Colonic mucosa (tissue), 4 donors: ENCODE measurements around the gene CREB5. TPM values are rescaled to one million over a fixed set of nuclear protein-coding genes. Genes with fewer than 3 reads are reported as not detected.

ENCODE experiments used
- DNase-seq: peaks from one replicate; pipeline ENCODE4 v3.0.0-alpha.2; 2020
- H3K27ac ChIP-seq: fragments of 200-600 bp; one replicate; pipeline ENCODE4 v1.8.0; 2021
- H3K27me3 ChIP-seq: fragments of 200-600 bp; one replicate; pipeline ENCODE4 v1.8.0; 2021
- H3K36me3 ChIP-seq: fragments of 200-600 bp; one replicate; pipeline ENCODE4 v1.8.0; 2021
- H3K4me1 ChIP-seq: fragments of 200-600 bp; one replicate; pipeline ENCODE4 v1.8.0; 2021; ENCODE audit warnings: mild to moderate bottlenecking
- H3K4me3 ChIP-seq: fragments of 200-600 bp; one replicate; pipeline ENCODE4 v1.8.0; 2021
- H3K9ac ChIP-seq, 2 donors: one replicate each; pipeline ENCODE4 v1.7.0; 2013; ENCODE audit warnings: control low read depth in 2 of 2, low read depth in 2 of 2, low read length in 2 of 2
- H3K9me3 ChIP-seq: fragments of 200-600 bp; one replicate; pipeline ENCODE4 v1.8.0; 2021
- CTCF ChIP-seq: fragments of 200-600 bp; IDR thresholded peaks from one replicate; pipeline ENCODE4 v1.8.0; 2022; ENCODE audit warnings: antibody characterized with exemption, mild to moderate bottlenecking
- intact Hi-C: fragments of 100-400 bp; cut with DNase I; formaldehyde crosslinking; loops from one replicate; pipeline ENCODE4 v1.14.1; 2022
- total RNA-seq, 2 donors: library from RNA; stranded (reverse); fragmentation: NEBNext Ultra II Directional in 1 of 2; extraction: Animal tissue kit (Norgen Biotek cat#: 25700) in 1 of 2; gene quantifications; one replicate each; pipeline ENCODE4 v1.2.1, GENCODE V29; 2021
- donor health status: healthy.
- donor health status: DM: no; HTN: no; CAD: no.
- donor health status: DM: no; HTN: no; CAD: no.

CREB5 gene
- total RNA-seq, 2 donors from 2014 or later: 0.54 to 3.6 TPM

- no peak overlapping the region for H3K9ac ChIP-seq
- no peak for TF ChIP-seq CTCF
- H3K4me1 ChIP-seq: no peaks in the 10 kb centered on the region
- H3K27ac ChIP-seq: no peak overlapping the region
- DNase-seq: no peak
- H3K27me3 ChIP-seq: no peaks in the 10 kb centered on the region
- H3K36me3 ChIP-seq: no peaks in the 10 kb centered on the region
- H3K9me3 ChIP-seq: no peaks in the 10 kb centered on the region
- intact Hi-C loops: no loop called here
- no peak overlapping the region for H3K4me3 ChIP-seq
These were observed 71.7 kb downstream of the CREB5 start for GRCh38 chr7:28483908-28484605.

GRCh38 chr7:28484606-28484935 is 72.3 kb downstream of the CREB5 start:
- TF ChIP-seq CTCF: no peak
- Histone ChIP-seq H3K9me3 (no peaks in the 10 kb centered on the region), H3K9ac (no peak overlapping the region), H3K27me3 (no peaks in the 10 kb centered on the region), H3K4me3 (no peak overlapping the region), H3K27ac (no peak overlapping the region), H3K36me3 (no peaks in the 10 kb centered on the region), H3K4me1 (no peaks in the 10 kb centered on the region)
- DNase-seq: no peak
- intact Hi-C loops: no loop called here

- H3K36me3 ChIP-seq: no peaks in the 10 kb centered on the region
- no peak for TF ChIP-seq CTCF
- H3K4me3 ChIP-seq: no peak overlapping the region
- no peaks in the 10 kb centered on the region for H3K9me3 ChIP-seq
- H3K27ac ChIP-seq: no peak overlapping the region
- no peaks in the 10 kb centered on the region for H3K27me3 ChIP-seq
- no peak for DNase-seq
- no peaks in the 10 kb centered on the region for H3K4me1 ChIP-seq
- intact Hi-C loops: no loop called here
- H3K9ac ChIP-seq: no peak overlapping the region
These were observed 75.2 kb downstream of the CREB5 start for GRCh38 chr7:28487487-28487886.

GRCh38 chr7:28488061-28488791 is 75.9 kb downstream of the CREB5 start:
- H3K36me3 ChIP-seq: no peaks in the 10 kb centered on the region
- no peak overlapping the region for H3K4me3 ChIP-seq
- intact Hi-C loops: no loop called here
- no peaks in the 10 kb centered on the region for H3K4me1 ChIP-seq
- no peaks in the 10 kb centered on the region for H3K9me3 ChIP-seq
- TF ChIP-seq CTCF: no peak
- H3K9ac ChIP-seq: no peak overlapping the region
- DNase-seq: no peak
- H3K27me3 ChIP-seq: no peaks in the 10 kb centered on the region
- H3K27ac ChIP-seq: no peak overlapping the region

GRCh38 chr7:28490831-28491230 is 78.5 kb downstream of the CREB5 start:
- no peaks in the 10 kb centered on the region for H3K9me3 ChIP-seq
- no peak overlapping the region for H3K27ac ChIP-seq
- H3K36me3 ChIP-seq: no peaks in the 10 kb centered on the region
- no peaks in the 10 kb centered on the region for H3K4me1 ChIP-seq
- H3K27me3 ChIP-seq: no peaks in the 10 kb centered on the region
- intact Hi-C loops: no loop called here
- DNase-seq: no peak
- H3K9ac ChIP-seq: no peak overlapping the region
- TF ChIP-seq CTCF: no peak
- no peak overlapping the region for H3K4me3 ChIP-seq
